ENCODE data around the gene BOK.

Gene BOK

DNA sequence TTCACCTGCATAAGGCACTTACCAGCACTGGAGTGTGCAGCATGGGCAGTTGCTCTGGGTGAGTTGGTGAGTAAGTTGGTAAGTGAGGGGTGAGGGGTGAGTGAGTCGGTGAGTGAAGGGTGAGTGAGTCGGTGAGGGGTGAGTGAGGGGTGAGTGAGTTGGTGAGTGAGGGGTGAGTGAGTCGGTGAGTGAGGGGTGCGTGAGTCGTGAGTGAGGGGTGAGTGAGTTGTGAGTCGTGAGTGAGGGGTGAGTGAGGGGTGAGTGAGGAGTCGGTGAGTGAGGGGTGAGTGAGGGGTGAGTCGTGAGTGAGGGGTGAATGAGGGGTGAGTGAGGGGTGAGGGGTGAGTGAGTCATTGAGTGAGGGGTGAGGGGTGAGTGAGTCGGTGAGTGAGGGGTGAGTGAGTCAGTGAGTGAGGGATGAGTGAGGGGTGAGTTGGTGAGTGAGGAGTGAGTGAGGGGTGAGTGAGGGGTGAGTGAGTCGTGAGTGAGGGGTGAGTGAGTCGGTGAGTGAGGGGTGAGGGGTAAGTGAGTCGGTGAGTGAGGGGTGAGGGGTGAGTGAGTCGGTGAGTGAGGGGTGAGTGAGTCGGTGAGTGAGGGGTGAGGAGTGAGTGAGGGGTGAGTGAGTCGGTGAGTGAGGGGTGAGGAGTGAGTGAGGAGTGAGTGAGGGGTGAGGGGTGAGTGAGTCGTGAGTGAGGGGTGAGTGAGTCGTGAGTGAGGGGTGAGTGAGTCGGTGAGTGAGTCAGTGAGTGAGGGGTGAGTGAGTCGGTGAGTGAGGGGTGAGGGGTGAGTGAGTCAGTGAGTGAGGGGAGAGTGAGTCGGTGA is 61.3 kb downstream of the BOK start:
- no peaks in the 10 kb centered on the region for H3K9me3 ChIP-seq
- peaks cover 5% of the 10 kb centered on the region; the same call in 1 of the 2 replicates for H4K20me1 ChIP-seq
- H3K4me3 ChIP-seq, result peak overlapping the region; percentile 62; the same call in 1 of the 2 replicates
- TF ChIP-seq Cebpa-rat (IDR thresholded peaks at IDR 0.05), result no peak
- H3K4me2 ChIP-seq, result peak overlapping the region; percentile 91
- peak overlapping the region; percentile 78; the same call in 1 of the 2 replicates for H3K9ac ChIP-seq
- H3K27me3 ChIP-seq, result no peaks in the 10 kb centered on the region
- peaks cover 41% of the 10 kb centered on the region for H3K4me1 ChIP-seq
- peaks cover 51% of the 10 kb centered on the region for H3K36me3 ChIP-seq
- H3K27ac ChIP-seq, result peak overlapping the region; percentile 91

GRCh38 chr2:241620419-241620769 is 61.8 kb downstream of the BOK start:
- H3K9me3 ChIP-seq, result no peaks in the 10 kb centered on the region
- peaks cover 10% of the 10 kb centered on the region; the same call in 1 of the 2 replicates for H4K20me1 ChIP-seq
- TF ChIP-seq Cebpa-rat (IDR thresholded peaks at IDR 0.05), result no peak
- no peak overlapping the region for H3K4me3 ChIP-seq
- H3K4me2 ChIP-seq, result no peak overlapping the region
- no peaks in the 10 kb centered on the region for H3K27me3 ChIP-seq
- H3K9ac ChIP-seq, result no peak overlapping the region
- peaks cover 41% of the 10 kb centered on the region for H3K4me1 ChIP-seq
- H3K36me3 ChIP-seq, result peaks cover 55% of the 10 kb centered on the region
- no peak overlapping the region for H3K27ac ChIP-seq

Measured in BLaER1 (cell line).